Activated naive CD4-positive, alpha-beta T cell treated with anti-CD3 and anti-CD28 coated beads for 36 hours (primary cell): Measurements from ENCODE around the gene SND1. TPM values are rescaled to one million over a fixed set of nuclear protein-coding genes. Genes with fewer than 3 reads are reported as not detected.

ENCODE experiments used
- CTCF ChIA-PET: fragments of 350-600 bp; sonication (Branson Sonifier 250); formaldehyde crosslinking; loops from one replicate; lab custom pipeline; 2021; ENCODE audit warnings: antibody characterized with exemption; lab: Charles Lee
- DNase-seq: peaks from one replicate; pipeline ENCODE4 v3.0.0-alpha.2; 2020
- H3K27ac Mint-ChIP-seq: one replicate; pipeline ENCODE4 v1.8.0; 2021; ENCODE audit warnings: mild to moderate bottlenecking, mixed read lengths
- H3K27me3 Mint-ChIP-seq: one replicate; pipeline ENCODE4 v1.8.0; 2021; ENCODE audit warnings: low read depth, mixed read lengths
- H3K36me3 Mint-ChIP-seq: one replicate; pipeline ENCODE4 v1.8.0; 2021; ENCODE audit warnings: low read depth, mixed read lengths
- H3K4me1 Mint-ChIP-seq: one replicate; pipeline ENCODE4 v1.8.0; 2021; ENCODE audit warnings: low read depth, mixed read lengths
- H3K4me3 Mint-ChIP-seq: one replicate; pipeline ENCODE4 v1.8.0; 2021; ENCODE audit warnings: mild to moderate bottlenecking, moderate library complexity, mixed read lengths
- H3K9me3 Mint-ChIP-seq: one replicate; pipeline ENCODE4 v1.8.0; 2021; ENCODE audit warnings: mixed read lengths
- intact Hi-C: fragments of 100-400 bp; cut with micrococcal nuclease; formaldehyde crosslinking; loops from one replicate; pipeline ENCODE4 v1.15.1; 2023
- total RNA-seq, 2 experiments: library from RNA; stranded (reverse); gene quantifications; one replicate each; pipeline ENCODE4 v1.2.3, GENCODE V29; 2021

Gene SND1
- total RNA-seq, 2 experiments from 2014 or later, result 184 to 211 TPM

DNA sequence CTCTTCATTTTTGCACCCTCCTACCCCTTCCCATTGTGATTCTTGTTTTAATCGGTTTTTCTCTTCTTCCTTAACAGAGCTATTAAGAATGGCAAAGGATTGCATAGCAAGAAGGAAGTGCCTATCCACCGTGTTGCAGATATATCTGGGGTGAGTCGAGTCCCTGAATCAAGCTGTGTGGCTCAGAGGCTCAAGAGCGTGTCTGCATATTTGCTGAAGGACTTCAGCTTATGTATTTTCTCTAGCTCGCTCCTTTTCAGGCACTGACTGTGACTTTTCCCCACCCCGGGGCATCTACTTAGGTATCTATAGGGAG is 252.6 kb downstream of the SND1 start:
- intact Hi-C loops, result no loop called here
- CTCF ChIA-PET, result interaction anchor here (0.8 to 1.8 kb wide), 2 partner anchors 12 to 30 kb away, joined by 3 to 6 read pairs; no protein-coding TSS in a partner anchor
- H3K27ac Mint-ChIP-seq, result no peak overlapping the region
- H3K4me3 Mint-ChIP-seq, result no peak overlapping the region
- DNase-seq, result no peak
- H3K9me3 Mint-ChIP-seq, result no peaks in the 10 kb centered on the region
- H3K27me3 Mint-ChIP-seq, result no peaks in the 10 kb centered on the region
- H3K36me3 Mint-ChIP-seq, result peaks cover 20% of the 10 kb centered on the region
- H3K4me1 Mint-ChIP-seq, result peaks cover 55% of the 10 kb centered on the region

GRCh38 chr7:127905021-127905420 is 253.0 kb downstream of the SND1 start:
- no peaks in the 10 kb centered on the region for H3K9me3 Mint-ChIP-seq
- CTCF ChIA-PET, result interaction anchor here (0.8 to 1.8 kb wide), 2 partner anchors 12 to 29 kb away, joined by 3 to 6 read pairs; no protein-coding TSS in a partner anchor
- no peak overlapping the region for H3K27ac Mint-ChIP-seq
- intact Hi-C loops, result no loop called here
- peaks cover 55% of the 10 kb centered on the region for H3K4me1 Mint-ChIP-seq
- peaks cover 19% of the 10 kb centered on the region for H3K36me3 Mint-ChIP-seq
- DNase-seq, result no peak
- no peak overlapping the region for H3K4me3 Mint-ChIP-seq
- no peaks in the 10 kb centered on the region for H3K27me3 Mint-ChIP-seq

DNA sequence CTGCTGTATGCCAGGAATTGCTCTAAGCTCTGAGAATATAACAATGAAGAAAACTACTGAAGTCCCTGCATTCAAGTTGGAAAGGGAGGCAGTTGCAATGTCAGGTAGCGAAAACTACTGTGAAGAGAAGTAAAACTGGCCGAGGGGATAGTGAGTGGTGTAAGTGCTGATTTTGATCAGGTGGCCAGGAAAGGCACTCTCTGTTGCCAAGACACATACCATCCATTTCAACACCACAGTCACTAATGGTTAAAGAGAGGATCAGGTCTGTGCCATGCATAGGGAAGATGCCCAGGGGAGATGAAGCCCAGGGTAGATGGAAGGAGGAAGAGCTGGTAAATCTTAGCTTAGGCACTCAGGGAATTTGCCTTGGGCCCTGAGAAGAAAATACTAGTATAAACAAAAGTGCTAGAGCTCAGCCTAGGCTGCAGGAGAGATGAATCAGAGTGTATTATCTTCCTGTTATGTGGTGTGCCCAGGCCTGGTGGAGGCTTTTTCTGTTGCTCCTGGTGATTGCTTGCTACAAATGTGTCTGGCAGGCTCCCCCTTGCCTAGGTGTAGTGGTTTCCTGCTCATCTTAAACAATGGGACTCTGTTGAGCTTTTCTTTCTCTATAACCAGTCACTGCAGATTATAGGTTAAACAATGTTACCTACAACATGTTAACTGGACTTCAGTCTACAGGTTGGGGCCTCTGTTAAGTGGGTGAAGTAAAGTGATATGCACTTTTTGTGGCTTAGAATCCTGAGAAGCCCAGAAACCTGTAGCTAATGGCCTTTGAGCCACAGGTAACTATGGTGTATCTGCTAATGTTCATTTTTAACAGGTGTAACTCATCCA is 253.7 kb downstream of the SND1 start:
- H3K9me3 Mint-ChIP-seq, result no peaks in the 10 kb centered on the region
- intact Hi-C loops, result no loop called here

DNA sequence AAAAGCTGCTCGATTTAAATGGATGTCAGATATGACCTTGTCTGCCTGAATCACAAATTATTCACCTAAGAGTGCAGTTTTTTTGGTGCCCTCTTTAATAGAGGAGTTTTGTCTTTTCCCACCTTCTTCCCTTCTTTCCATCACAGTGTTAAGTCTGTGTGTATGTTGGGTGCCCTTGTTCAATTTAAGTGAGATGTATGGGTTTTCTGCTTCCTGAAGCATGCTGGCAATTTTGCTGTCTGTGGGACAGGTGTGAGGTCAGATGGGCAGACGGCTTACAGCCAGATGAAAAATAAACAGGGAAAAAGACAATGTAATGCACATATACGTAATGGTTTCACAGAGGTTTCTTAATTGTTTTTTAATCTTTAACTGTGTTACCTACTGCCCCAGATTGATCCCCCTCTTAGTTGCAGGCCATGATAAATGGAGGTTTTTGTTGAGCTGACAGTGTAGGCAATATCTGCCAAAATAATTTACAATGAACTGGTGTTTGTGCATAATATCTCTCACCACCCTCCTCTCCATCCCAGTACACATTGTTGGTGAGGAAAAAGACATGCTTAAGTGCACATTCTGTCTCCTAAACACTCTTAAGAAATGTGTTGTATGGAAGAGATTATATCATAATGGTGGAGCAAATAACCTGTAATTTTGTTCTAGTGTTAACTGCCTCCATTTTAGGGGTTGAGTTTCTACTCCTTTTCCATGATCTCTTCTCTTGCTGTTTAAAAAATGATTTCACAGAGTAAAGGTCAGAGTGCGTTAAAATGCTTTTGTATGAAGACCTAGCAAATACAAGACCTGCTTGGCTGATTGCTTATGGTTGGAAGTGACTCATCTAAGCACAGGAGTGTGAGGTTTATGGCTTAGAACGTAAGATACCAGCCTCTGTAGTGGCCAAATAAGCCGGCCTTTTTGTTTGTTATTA is 255.4 kb downstream of the SND1 start:
- no peaks in the 10 kb centered on the region for H3K27me3 Mint-ChIP-seq
- no peak overlapping the region for H3K27ac Mint-ChIP-seq
- H3K4me3 Mint-ChIP-seq, result no peak overlapping the region
- CTCF ChIA-PET, result no interaction called here
- H3K4me1 Mint-ChIP-seq, result peaks cover 51% of the 10 kb centered on the region
- H3K9me3 Mint-ChIP-seq, result no peaks in the 10 kb centered on the region
- intact Hi-C loops, result loop anchor here (1.0 kb wide), 1 partner anchor 9 kb away; no protein-coding TSS in a partner anchor
- H3K36me3 Mint-ChIP-seq, result peaks cover 29% of the 10 kb centered on the region
- no peak for DNase-seq

More for the DNA sequence above, 253.7 kb downstream of the SND1 start:
- Mint-ChIP-seq H3K36me3 (peaks cover 23% of the 10 kb centered on the region), H3K27me3 (no peaks in the 10 kb centered on the region), H3K27ac (no peak overlapping the region), H3K4me3 (no peak overlapping the region), H3K4me1 (peaks cover 55% of the 10 kb centered on the region)
- CTCF ChIA-PET, result interaction anchor here (0.8 to 1.8 kb wide), 2 partner anchors 13 to 198 kb away, joined by 3 to 6 read pairs; no protein-coding TSS in a partner anchor
- peak; percentile 54 for DNase-seq

- CTCF ChIA-PET, result no interaction called here
Observed at GRCh38 chr7:127908430-127909258, 256.6 kb downstream of the SND1 start.

GRCh38 chr7:127909424-127910152 is 257.6 kb downstream of the SND1 start:
- Mint-ChIP-seq H3K27me3 (no peaks in the 10 kb centered on the region), H3K4me3 (no peak overlapping the region), H3K27ac (no peak overlapping the region), H3K9me3 (no peaks in the 10 kb centered on the region), H3K4me1 (peaks cover 40% of the 10 kb centered on the region), H3K36me3 (peaks cover 25% of the 10 kb centered on the region)
- intact Hi-C loops, result no loop called here
- DNase-seq, result no peak
- CTCF ChIA-PET, result no interaction called here

More at GRCh38 chr7:127908430-127909258, 256.6 kb downstream of the SND1 start:
- DNase-seq, result no peak
- Mint-ChIP-seq H3K27ac (no peak overlapping the region), H3K4me3 (no peak overlapping the region), H3K36me3 (peaks cover 29% of the 10 kb centered on the region), H3K27me3 (no peaks in the 10 kb centered on the region), H3K4me1 (peaks cover 50% of the 10 kb centered on the region), H3K9me3 (no peaks in the 10 kb centered on the region)
- intact Hi-C loops, result no loop called here

- CTCF ChIA-PET, result interaction anchor here (1.2 kb wide), 1 partner anchor 203 kb away, joined by 3 read pairs; no protein-coding TSS in a partner anchor
- Mint-ChIP-seq H3K4me3 (no peak overlapping the region), H3K27ac (no peak overlapping the region), H3K4me1 (peaks cover 34% of the 10 kb centered on the region), H3K9me3 (no peaks in the 10 kb centered on the region), H3K27me3 (no peaks in the 10 kb centered on the region), H3K36me3 (peaks cover 21% of the 10 kb centered on the region)
- DNase-seq, result no peak
- intact Hi-C loops, result no loop called here
Observed at GRCh38 chr7:127910670-127911069, 258.7 kb downstream of the SND1 start.

- CTCF ChIA-PET, result interaction anchor here (1.2 kb wide), 1 partner anchor 204 kb away, joined by 3 read pairs; no protein-coding TSS in a partner anchor
- Mint-ChIP-seq H3K36me3 (peaks cover 20% of the 10 kb centered on the region), H3K4me1 (peaks cover 26% of the 10 kb centered on the region), H3K9me3 (no peaks in the 10 kb centered on the region), H3K27ac (no peak overlapping the region), H3K4me3 (no peak overlapping the region), H3K27me3 (no peaks in the 10 kb centered on the region)
- intact Hi-C loops, result no loop called here
- DNase-seq, result no peak
Observed at GRCh38 chr7:127911968-127912511, 260.0 kb downstream of the SND1 start.

DNA sequence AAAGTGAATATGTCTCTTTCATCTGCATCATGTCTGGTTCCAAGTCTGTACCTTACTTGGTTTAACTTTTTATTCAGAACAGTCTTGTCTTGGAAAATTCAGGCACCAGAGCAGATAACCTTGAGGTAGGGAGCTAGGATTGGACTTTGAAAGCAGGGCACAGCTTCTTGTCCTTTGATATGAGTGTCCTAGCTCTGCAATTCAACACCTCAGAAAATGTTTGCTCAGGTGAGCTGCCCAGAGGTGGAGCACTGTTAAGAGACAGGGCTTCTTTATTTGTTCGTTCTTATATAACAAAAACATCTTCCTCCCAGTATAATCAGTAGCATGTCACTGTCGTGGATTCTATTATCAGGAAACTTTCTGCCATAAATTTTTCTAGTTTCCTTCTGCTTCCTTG is 260.9 kb downstream of the SND1 start:
- Mint-ChIP-seq H3K27ac (no peak overlapping the region), H3K36me3 (peaks cover 17% of the 10 kb centered on the region), H3K9me3 (no peaks in the 10 kb centered on the region), H3K4me3 (no peak overlapping the region), H3K4me1 (peaks cover 18% of the 10 kb centered on the region), H3K27me3 (no peaks in the 10 kb centered on the region)
- CTCF ChIA-PET, result no interaction called here
- intact Hi-C loops, result no loop called here
- no peak for DNase-seq

GRCh38 chr7:127913686-127914085 is 261.7 kb downstream of the SND1 start:
- no peak overlapping the region for H3K27ac Mint-ChIP-seq
- no peaks in the 10 kb centered on the region for H3K9me3 Mint-ChIP-seq
- peaks cover 15% of the 10 kb centered on the region for H3K4me1 Mint-ChIP-seq
- no peaks in the 10 kb centered on the region for H3K27me3 Mint-ChIP-seq
- H3K36me3 Mint-ChIP-seq, result peaks cover 15% of the 10 kb centered on the region
- intact Hi-C loops, result no loop called here
- no peak for DNase-seq
- CTCF ChIA-PET, result no interaction called here
- H3K4me3 Mint-ChIP-seq, result no peak overlapping the region

DNA sequence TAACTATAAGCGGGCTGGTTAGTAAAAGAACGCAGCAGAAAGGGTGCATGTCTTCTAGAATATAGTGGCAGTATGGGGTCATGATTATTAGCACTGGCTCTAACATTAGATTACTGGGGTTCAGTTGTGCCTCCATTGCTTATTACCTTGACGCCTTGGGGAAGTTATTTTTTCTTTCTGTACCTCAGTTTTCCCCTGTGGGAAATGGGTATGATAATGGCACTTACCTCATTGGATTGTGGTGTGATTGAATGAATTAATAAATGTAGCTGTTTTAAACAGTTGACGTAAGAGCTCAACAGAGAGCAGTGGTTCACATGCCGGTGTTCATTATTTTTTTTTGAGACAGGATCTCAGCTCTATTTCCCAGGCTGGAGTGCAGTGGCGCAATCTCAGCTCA is 262.7 kb downstream of the SND1 start:
- H3K9me3 Mint-ChIP-seq, result no peaks in the 10 kb centered on the region
- no peak for DNase-seq
- H3K4me3 Mint-ChIP-seq, result no peak overlapping the region
- CTCF ChIA-PET, result interaction anchor here (0.8 kb wide), 1 partner anchor 14 kb away, joined by 3 read pairs; no protein-coding TSS in a partner anchor
- H3K27me3 Mint-ChIP-seq, result no peaks in the 10 kb centered on the region
- H3K4me1 Mint-ChIP-seq, result peaks cover 10% of the 10 kb centered on the region
- no peak overlapping the region for H3K27ac Mint-ChIP-seq
- intact Hi-C loops, result no loop called here
- H3K36me3 Mint-ChIP-seq, result peaks cover 10% of the 10 kb centered on the region
